OCI-LY1 (cell line): ENCODE results near the gene TTLL5.

Experiments used
- EZH2 ChIP-seq: fragments of 200-600 bp; sonication (generic), shearing (Covaris generic); IDR thresholded peaks from 2 replicates; pipeline ENCODE4 v1.8.0; 2017; ENCODE audit warnings: borderline replicate concordance, mixed run types, mild to moderate bottlenecking, antibody characterized with exemption, low read length, moderate library complexity, mixed read lengths
- TF ChIP-seq, protein P1 (sequence below): fragments of 200-600 bp; sonication (generic), shearing (Covaris generic); IDR thresholded peaks from 2 replicates; pipeline ENCODE4 v1.5.1; 2017; ENCODE audit warnings: mild to moderate bottlenecking, antibody characterized with exemption, low read length, moderate library complexity, mixed read lengths

DNA sequence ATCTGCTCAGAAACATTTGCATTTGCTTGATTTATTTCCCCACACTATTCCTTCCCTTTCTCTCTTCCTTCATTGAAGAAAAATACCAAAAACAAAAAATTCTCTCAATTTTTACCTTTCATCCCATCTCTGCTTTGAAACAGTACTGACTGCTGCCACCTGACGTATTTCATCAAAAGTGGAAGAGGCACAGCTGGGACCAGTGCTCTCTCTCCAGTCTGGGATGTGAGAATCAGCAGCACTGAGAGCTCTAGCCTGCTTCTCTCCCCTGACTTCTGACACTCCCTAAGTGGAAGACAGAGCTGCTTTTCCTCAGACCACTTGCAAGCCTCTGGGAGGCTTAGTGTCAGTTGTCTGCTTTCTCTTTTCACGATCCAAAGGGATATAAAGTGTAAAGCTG lies 36.9 kb downstream of the TTLL5 start:
- TF ChIP-seq, protein P1, sequence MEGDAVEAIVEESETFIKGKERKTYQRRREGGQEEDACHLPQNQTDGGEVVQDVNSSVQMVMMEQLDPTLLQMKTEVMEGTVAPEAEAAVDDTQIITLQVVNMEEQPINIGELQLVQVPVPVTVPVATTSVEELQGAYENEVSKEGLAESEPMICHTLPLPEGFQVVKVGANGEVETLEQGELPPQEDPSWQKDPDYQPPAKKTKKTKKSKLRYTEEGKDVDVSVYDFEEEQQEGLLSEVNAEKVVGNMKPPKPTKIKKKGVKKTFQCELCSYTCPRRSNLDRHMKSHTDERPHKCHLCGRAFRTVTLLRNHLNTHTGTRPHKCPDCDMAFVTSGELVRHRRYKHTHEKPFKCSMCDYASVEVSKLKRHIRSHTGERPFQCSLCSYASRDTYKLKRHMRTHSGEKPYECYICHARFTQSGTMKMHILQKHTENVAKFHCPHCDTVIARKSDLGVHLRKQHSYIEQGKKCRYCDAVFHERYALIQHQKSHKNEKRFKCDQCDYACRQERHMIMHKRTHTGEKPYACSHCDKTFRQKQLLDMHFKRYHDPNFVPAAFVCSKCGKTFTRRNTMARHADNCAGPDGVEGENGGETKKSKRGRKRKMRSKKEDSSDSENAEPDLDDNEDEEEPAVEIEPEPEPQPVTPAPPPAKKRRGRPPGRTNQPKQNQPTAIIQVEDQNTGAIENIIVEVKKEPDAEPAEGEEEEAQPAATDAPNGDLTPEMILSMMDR: no peak
- no peak for TF ChIP-seq EZH2
